NCI-H2029 treated with DMSO at 0.1 percent for 48 hours (cell line): Measurements from ENCODE around the gene UNC5C.

Experiments
- DNase-seq: peaks from one replicate; lab custom pipeline; 2025; lab: John Stamatoyannopoulos, UW

UNC5C gene

GRCh38 chr4:95217197-95217596 is 331.6 kb downstream of the UNC5C start:
- no peak for DNase-seq

DNA sequence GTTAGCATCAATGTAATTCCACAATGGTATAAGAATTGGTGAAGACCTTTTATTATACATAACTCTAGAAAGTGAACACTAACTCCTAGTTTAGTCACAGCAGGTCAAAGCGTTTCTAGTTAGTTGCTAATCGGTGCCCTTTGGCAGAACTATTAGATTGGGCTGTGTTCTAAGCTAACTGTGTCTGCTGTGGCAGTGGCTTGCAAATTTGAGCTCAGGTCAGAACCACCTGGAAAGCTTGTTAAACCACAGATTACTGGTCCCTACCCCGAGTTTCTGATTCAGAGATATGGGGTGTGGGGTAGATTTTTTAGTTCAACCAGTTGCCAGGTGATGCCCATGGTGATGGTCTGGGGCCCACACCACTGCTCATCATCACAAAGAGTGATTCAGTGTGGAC is 332.1 kb downstream of the UNC5C start:
- DNase-seq: no peak

DNA sequence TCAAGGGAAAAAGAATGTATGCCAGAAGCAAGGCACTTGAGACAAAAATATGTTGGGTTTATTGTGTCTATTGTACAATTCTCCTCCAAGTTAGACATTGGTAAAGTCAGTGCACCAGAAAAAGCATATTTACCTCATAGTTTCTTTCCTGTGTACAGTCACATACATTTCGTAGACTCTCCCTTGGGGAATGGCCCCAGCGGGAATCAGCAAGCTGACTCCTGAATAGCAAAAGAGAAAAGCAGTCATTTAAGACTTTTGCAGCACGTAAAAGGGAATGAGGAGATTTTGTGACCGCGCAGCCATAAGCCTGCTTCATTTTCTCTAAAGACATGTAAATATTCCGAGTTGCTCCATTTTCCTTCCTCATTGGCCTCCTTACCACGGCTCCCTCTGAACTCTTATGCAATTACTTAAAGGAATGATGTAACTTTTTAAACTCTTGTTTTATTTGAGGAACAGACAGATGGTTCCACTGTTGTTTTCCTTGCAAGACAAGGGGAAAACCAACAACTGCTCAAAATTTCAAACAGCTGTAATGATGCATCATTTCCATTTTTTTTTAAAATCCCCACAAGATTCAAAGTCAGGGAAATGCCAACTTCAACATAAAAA is 332.7 kb downstream of the UNC5C start:
- DNase-seq: no peak

DNA sequence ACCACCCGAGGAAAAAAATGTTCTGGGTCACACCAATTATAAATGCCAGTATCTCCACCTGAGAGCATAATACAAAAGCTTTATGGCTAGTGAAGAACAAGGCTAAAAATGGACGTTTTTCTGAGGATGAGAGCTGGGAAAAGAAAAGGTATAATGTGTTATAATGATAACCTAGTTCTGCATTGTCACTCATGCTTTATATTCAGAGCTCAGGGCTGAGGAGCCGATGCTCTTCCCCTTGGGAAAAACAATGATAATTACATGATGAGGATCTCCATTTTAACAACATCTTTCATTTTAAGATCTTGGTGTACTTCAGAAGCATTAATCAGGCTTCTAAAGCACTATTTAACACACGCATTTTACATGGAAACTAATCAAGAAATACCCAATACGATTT is 333.7 kb downstream of the UNC5C start:
- no peak for DNase-seq

GRCh38 chr4:95214408-95214807 is 334.4 kb downstream of the UNC5C start:
- no peak for DNase-seq

DNA sequence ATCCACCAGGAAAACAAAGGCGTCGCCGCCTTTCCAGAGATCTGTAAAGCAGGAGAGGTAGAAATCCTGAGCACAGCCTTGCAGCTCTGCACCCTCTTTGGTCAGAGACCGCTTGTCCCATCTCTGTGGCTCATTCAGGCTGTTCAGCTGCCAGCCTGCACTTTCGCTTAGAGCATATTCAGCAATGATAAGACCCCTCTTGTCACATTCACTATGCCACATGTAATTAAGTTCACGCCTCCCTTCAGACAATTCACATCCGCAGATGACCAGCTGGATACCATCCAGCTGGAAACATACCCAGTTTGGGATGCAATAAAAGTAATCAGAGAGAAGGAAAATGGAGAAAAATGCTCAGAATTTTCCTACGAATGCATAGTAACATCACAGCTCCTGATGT is 335.4 kb downstream of the UNC5C start:
- no peak for DNase-seq

DNA sequence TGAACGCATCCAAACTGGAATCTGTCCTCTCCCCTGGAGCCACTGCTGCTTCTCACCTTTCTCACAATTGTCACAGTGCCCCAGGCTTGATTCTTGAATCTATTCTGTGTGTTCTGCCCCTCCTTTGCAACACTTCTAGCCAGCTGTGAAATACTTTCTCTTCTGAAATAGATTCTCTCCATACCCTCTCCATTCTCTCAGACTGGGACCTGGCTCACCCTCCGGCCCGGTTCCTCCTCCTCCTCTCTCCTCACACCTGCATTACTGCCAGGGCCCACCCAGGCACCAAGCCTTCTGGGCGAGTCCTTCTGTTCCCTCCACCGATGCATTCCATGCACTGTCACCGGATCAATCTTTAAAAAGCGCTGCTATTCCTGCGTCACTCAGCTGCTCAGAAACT is 336.1 kb downstream of the UNC5C start:
- no peak for DNase-seq

- no peak for DNase-seq
Observed at GRCh38 chr4:95209927-95210326, 338.8 kb downstream of the UNC5C start.

DNA sequence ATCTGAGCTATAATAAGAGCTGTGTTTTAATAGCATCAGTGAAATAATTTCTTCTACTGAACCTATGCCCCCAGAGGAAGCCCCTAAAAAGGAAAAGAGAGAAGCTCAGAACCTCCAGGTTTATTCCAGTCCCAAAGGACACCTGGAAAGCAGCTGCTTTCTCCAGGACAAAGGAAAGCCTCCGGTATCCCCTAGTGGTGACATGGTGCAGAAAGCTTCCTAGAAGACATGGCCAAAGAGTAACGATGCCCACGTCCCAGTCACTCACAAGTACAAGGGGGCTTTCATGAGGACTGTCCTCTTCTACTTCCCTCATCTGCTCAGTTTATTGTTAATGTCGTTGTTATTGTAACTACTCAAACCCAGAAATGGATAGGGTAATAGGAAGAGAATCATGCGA is 343.9 kb downstream of the UNC5C start:
- DNase-seq: no peak

DNA sequence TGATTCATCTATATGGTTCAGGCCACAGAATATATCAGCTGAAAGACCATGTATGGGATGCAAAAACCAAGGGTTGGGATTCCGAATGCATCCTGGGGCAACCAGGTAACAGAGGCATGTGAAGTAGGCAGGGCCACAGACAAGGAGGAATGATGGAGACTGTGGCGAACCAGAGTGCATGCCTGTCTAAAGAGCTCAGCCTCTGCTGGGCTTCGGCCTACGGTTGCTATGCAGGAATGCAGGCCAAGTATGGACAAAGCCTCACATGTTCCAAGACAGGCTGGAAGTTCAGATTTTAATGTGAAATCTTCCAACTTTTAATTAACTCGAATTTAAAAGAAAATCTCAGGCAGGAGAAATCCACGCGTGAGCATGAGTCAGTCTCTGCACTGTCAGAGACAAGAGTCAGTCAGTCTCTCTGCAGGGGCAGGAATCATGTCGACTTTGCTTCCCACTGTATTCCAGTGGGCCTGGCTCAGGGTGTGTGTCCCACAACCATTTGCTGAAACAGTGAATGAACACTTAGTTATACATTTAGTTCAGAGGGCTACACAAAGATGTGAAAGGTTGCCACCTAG is 344.4 kb downstream of the UNC5C start:
- DNase-seq: no peak

- DNase-seq: no peak
Observed at GRCh38 chr4:95198961-95199360, 349.8 kb downstream of the UNC5C start.

DNA sequence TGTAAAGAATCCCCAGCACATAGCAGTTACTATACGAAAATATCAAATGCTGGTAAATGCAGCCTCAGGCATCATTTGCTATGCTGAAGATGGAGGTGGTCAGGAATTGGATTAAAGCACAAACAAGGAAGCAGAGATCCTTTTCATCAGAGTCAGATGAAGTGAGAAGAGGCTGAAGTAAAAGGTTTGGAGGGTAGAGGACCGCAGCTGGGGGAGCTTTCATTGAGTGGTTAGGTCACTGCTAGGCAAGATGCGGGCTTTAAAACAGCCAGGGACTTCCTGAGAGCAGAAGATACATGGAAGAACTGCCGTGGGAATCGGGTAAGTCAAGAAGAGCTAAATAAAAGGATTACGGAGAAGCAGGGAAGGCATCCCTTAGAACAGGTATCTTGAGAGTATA is 351.4 kb downstream of the UNC5C start:
- no peak for DNase-seq

- DNase-seq: no peak
Observed at GRCh38 chr4:95193391-95194224, 355.2 kb downstream of the UNC5C start.

- DNase-seq: no peak
Observed at GRCh38 chr4:95191537-95191936, 357.2 kb downstream of the UNC5C start.

DNA sequence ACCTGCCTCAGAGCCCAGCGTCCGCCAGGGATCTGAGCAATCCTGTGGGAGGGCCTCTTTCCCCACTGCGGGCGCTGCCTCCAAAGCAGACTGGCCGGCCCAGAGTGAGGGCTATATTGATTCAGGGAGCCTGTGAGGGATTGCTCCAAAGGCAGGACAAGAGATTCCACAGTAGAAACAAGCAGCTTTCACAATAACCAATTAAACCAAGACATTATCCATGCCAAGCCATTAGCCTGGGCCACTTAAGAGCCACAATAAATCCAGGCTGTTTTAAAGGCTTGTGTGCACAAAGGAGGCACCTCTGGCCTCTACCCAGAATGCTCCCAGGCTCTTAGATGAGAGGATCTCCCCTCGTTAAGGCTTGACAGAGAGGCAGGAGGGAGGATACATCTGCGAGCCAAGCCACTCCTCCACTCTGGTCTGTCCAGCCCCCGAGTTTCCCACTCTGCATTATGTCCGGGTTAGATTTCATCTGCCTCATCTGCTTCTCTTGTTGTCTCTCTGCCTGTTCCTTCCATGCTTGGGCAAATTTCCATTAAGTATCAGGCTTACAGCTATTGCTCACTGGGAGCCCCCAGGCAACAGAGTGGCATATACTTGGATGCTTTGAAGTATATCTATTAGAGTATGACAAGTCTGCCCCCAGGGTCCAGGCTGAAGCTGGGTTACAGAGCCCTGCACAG is 357.9 kb downstream of the UNC5C start:
- peak; percentile 85 for DNase-seq

DNA sequence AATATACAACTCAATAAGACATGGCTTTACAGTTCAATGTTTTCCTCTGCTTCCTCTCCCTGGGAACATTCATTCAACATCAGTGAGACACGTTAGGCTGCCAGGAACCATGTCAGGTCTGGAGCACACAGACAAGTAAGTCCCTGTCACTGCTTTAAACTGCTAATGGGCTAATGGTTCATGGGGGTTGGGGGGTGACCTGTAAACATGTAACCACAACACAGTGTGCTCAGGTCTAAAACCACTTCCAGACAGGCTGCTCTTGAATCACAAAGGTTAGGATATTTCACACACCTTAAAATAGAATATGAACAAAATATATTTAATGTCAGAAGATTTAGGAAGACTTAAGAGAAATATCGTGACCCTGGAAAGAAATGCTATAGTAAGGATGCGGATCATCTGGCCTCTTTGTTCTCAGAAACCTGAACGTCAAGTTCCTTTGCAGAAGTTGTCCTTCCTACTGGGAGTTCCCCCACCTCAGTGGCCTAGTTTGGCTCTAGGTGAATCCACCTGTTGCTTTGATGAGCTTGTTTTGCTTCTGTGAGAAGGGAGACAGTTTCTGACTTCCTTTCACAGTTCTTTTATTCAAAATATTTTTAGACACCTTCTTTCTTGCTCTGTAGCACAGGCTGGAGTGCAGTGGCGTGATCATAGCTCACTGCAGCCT is 359.9 kb downstream of the UNC5C start:
- no peak for DNase-seq

GRCh38 chr4:95186666-95187065 is 362.1 kb downstream of the UNC5C start:
- no peak for DNase-seq

GRCh38 chr4:95183656-95184408 is 364.9 kb downstream of the UNC5C start:
- DNase-seq: no peak

DNA sequence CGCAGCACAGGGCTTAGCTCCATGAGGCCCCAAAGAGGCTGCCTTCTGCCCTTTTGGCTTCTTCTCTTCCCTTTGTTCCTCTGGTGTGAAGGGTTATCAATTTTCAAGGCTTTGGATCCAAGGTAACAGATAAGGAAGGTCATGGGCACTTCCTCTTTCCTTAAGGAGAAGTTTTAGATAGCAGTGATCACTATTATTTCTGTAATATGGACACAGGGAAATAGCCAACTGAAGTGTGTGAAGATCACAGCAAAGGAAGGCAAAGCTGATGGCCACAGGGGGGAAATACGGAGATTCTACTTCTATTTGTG is 366.8 kb downstream of the UNC5C start:
- DNase-seq: no peak

DNA sequence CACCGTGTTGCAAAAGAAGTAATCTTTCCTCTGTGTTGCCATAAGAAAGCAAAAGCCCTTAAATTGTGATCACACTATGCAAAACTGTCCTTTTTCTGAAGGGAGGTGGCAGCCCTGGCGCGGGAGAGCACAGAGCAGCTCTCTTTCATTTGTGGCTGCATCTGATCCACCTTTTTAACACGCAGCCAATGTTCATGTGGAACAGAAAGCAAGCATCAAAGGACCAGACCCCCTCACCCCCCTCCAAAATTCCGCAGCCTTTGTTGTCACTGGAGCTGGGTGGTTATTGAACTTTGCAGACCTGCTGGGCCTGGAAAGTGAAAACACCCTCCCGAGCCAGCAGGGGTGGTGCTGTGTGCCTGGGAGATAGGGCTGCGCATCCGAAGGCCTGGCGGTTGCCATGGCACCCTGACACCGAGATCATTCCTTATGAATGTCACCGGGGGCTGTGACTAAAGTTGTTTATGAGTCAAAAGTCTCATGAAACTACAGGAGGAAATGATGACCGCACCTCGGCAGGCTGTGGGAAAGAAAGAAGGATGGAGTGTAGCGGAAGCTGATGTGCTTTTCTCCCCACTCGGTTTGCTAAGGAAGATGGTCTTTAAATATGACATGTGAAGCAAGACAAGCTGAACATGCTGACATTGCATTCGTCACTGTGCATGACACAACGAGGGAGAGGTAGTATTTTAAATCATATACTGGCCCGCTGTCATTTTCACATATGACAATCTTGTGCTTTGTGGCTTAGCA is 367.4 kb downstream of the UNC5C start:
- no peak for DNase-seq
